SJSA1 (cell line): ENCODE results near the gene SPAST. TPM values are rescaled to one million over a fixed set of nuclear protein-coding genes. Genes with fewer than 3 reads are reported as not detected.
"Not testable (repeated sequence)": the region's sequence is repeated elsewhere in the genome, so short reads cannot be mapped to it uniquely, and the experiment has no call there.

Experiments used
- DNase-seq, 2 experiments: peaks; one replicate each; pipeline ENCODE4 v3.0.0-alpha.2; 2015 to 2020; ENCODE audit warnings: low spot score in 2 of 2, low read depth in 1 of 2
- H3K27ac ChIP-seq: fragments of 250-450 bp; sonication (Bioruptor Pico); 2 replicates; pipeline ENCODE4 v1.5.1; 2020; ENCODE audit warnings: mild to moderate bottlenecking, moderate library complexity
- H3K27me3 ChIP-seq: fragments of 250-450 bp; sonication (Bioruptor Pico); replicated peaks from 2 replicates; pipeline ENCODE4 v1.5.1; 2020; ENCODE audit warnings: mild to moderate bottlenecking, moderate library complexity
- H3K36me3 ChIP-seq: fragments of 250-450 bp; sonication (Bioruptor Pico); 2 replicates; pipeline ENCODE4 v1.5.1; 2020; ENCODE audit warnings: mild to moderate bottlenecking
- H3K4me1 ChIP-seq: fragments of 250-450 bp; sonication (Bioruptor Pico); replicated peaks from 2 replicates; pipeline ENCODE4 v1.6.1; 2021; ENCODE audit warnings: mild to moderate bottlenecking
- H3K4me3 ChIP-seq: fragments of 250-450 bp; sonication (Bioruptor Pico); 2 replicates; pipeline ENCODE4 v1.5.1; 2020; ENCODE audit warnings: mild to moderate bottlenecking
- H3K9me3 ChIP-seq: fragments of 250-450 bp; sonication (Bioruptor Pico); replicated peaks from 2 replicates; pipeline ENCODE4 v1.5.1; 2020; ENCODE audit warnings: mild to moderate bottlenecking
- total RNA-seq: library from RNA; depleted of rRNA; stranded (reverse); fragments of >200 nt; shearing (Covaris generic); gene quantifications from 2 replicates; pipeline ENCODE4 v1.2.3, GENCODE V29; 2014; rRNA removed

The SPAST gene
- total RNA-seq, 1 experiment from 2014 or later, result 16.7 TPM

DNA sequence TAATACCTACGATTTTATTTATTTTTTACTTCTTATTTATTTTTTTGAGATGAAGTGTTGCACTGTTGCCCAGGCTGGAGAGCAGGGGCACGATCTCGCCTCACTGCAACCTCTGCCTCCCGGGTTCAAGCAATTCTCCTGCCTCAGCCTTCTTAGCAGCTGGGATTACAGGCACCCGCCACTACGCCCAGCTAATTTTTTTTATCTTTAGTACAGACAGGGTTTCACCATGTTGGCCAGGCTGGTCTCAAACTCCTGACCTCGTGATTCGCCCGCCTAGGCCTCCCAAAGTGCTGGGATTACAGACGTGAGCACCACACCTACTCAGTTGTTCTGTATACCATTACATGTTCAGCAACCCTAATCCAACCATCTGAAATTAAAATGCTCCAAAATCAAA lies 100.9 kb downstream of the SPAST start:
- not testable (repeated sequence) for H3K4me3 ChIP-seq, H3K9me3 ChIP-seq, H3K36me3 ChIP-seq, H3K27me3 ChIP-seq, H3K4me1 ChIP-seq, H3K27ac ChIP-seq, DNase-seq

DNA sequence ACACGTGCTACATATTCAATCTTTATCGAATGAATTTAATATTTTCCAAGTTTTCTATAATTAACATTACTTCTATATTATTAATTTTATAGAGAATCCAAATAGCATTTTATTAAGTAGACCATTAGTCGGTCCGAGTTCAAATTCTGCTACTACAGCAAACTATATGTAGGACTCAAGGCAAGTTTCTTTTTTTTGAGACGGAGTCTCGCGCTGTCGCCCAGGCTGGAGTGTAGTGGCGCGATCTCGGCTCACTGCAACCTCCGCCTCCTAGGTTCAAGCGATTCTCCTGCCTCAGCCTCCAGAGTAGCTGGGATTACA lies 101.6 kb downstream of the SPAST start:
- Histone ChIP-seq H3K27ac (peak overlapping the region; percentile 54), H3K4me3 (peak overlapping the region; percentile 63)
- H3K4me1 ChIP-seq, H3K27me3 ChIP-seq, H3K9me3 ChIP-seq, DNase-seq, H3K36me3 ChIP-seq: not testable (repeated sequence)

DNA sequence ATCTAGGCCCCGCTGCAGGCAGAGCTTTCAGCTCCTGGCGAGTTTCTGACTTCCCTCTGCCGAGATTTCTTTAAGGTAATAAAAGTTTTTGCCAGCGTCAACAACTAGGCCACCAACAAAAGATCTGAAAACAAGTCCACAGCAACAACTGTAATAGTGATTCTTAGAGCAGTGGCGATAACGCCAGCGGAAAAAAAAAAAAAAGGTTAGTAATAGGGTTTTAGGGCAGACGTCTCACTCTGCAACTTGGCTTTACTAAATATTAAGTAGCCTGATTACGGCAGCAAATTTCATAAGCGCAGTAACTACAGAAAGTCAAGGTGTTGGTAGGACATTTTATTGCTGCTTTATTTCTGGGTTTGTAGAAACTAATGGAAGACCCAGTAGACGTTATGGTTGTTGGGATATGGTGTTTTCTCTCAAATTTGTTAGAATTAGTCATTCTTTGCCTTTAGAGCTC lies 102.8 kb downstream of the SPAST start:
- Histone ChIP-seq H3K27me3 (no peaks in the 10 kb centered on the region), H3K36me3 (no peaks in the 10 kb centered on the region), H3K27ac (peak overlapping the region; percentile 54), H3K9me3 (no peaks in the 10 kb centered on the region), H3K4me3 (peak overlapping the region; percentile 63), H3K4me1 (peaks cover 4% of the 10 kb centered on the region; the same call in 1 of the 2 replicates)
- DNase-seq, result no peak

DNA sequence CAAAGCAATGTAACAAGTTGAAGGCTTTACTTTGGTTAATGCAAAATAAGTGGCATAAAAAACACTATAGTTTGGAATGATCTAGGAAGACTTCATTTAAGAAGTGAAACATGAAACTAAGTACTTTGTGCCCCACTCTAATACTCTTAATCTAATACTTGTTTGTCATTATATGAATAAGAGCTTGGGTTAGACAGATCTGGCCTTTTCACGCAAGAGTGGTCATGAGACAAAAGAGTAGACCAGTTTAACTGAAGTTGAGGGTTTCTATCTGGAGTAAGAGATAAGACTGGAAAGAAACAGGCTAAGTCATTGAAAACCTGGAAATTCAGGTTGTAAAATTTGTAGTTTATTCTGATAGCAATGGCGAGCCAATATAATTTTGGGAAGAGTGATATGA lies 105.2 kb downstream of the SPAST start:
- Histone ChIP-seq H3K4me1 (peaks cover 4% of the 10 kb centered on the region; the same call in 1 of the 2 replicates), H3K27ac (no peak overlapping the region), H3K27me3 (no peaks in the 10 kb centered on the region), H3K36me3 (peaks cover 10% of the 10 kb centered on the region), H3K4me3 (no peak overlapping the region), H3K9me3 (no peaks in the 10 kb centered on the region)
- no peak for DNase-seq

DNA sequence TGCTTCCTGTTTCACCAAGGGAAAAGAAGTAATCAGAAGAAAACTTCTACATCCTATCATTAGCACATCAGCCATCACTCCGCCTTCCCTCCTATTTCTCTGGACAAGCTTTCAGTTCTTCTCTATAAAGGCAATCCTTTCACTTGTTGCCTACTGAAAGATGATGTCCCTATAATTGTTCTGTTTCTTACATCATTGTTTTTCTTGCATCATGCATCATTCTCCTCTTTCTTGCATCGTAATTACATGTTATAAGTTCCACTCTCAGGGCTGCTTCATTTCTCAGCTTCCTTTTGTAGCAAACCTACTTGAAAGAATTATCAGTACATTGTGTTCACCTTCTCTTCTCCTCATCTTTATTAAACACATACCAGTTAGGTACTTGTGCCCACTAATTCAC lies 109.5 kb downstream of the SPAST start:
- Histone ChIP-seq H3K4me3 (no peak overlapping the region), H3K36me3 (peaks cover 32% of the 10 kb centered on the region), H3K9me3 (no peaks in the 10 kb centered on the region), H3K4me1 (no peaks in the 10 kb centered on the region), H3K27me3 (no peaks in the 10 kb centered on the region), H3K27ac (no peak overlapping the region)
- no peak for DNase-seq

DNA sequence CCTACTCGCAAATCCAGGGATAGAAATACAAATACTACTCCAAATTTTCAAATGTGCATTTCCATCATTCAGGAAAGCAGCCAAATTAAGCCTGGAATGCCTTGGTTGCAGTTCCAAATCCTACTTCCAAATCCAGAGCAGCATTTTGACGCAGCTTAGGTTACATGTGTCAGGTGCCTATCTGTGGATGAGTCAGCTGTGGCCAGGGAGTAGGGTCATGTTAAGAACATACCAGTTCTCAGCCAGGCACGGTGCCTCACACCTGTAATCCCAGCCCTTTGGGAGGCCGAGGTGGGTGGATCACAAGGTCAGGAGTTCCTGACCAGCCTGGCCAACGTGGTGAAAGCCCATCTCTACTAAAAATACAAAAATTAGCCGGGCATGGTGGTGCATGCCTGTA lies 119.3 kb downstream of the SPAST start:
- no peaks in the 10 kb centered on the region for H3K27me3 ChIP-seq
- no peak for DNase-seq
- H3K4me1 ChIP-seq, result no peaks in the 10 kb centered on the region
- H3K4me3 ChIP-seq, result no peak overlapping the region
- H3K9me3 ChIP-seq, result no peaks in the 10 kb centered on the region
- peaks cover 42% of the 10 kb centered on the region for H3K36me3 ChIP-seq
- H3K27ac ChIP-seq, result no peak overlapping the region

DNA sequence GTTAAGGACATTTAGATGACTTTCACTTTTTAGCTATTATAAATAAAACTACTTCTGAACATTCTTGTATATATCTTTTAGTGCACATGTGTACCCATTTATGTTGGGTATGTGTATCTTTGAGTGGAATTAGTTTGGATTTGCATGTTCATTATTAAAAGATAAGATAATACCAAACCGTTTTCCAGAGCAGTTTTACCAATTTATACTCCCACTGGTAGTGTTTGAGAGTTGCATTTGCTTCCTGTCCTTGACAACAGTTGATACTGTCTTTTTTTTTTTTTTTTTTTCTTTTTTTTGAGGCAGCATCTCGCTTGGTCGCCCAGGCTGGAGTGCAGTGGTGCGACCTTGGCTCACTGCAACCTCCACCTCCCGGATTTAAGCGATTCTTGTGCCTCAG lies 125.7 kb downstream of the SPAST start:
- Histone ChIP-seq H3K27ac (no peak overlapping the region), H3K36me3 (peaks cover 31% of the 10 kb centered on the region), H3K4me1 (no peaks in the 10 kb centered on the region), H3K27me3 (no peaks in the 10 kb centered on the region), H3K9me3 (no peaks in the 10 kb centered on the region), H3K4me3 (no peak overlapping the region)
- DNase-seq, result no peak

DNA sequence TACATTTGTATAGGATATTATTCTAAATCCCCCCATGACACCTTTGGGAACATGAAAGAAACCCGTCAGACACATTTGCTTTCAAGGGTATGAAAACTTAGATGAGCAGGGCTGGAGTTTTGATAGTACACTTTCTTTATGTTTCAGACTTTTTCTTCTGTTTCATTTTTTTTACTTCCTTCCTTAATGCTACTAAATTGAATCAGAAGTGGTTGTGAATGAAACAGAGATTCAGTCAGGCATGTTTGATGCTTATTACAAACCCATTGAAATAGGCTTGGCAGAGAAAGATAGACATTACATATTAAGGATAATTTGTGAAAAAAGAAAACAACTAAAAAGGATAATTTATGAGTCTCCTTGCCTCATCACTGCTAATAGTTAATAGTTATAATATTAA lies 129.1 kb downstream of the SPAST start:
- Histone ChIP-seq H3K27me3 (no peaks in the 10 kb centered on the region), H3K4me3 (no peak overlapping the region), H3K4me1 (no peaks in the 10 kb centered on the region), H3K9me3 (no peaks in the 10 kb centered on the region), H3K36me3 (peaks cover 16% of the 10 kb centered on the region), H3K27ac (no peak overlapping the region)
- DNase-seq, result no peak

DNA sequence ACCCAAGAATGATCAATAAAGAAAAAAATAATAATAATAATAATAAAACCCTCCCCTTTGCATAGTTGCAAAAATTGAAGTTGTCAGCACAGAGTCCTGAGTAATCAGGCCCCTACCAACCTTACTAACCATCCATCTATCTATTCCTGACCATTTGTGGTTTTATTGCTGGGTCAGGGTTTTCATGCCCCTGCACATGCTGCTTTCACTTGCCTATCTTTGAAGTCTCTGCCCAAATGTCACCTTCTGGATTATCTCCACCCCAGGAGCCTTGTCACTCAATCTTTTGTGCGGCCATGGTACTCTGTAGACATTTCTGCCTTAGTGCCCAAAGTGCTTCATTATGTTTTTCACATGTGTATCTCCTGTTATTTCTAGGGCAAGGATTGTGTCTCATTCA lies 137.5 kb downstream of the SPAST start:
- no peak for DNase-seq
- no peaks in the 10 kb centered on the region for H3K9me3 ChIP-seq

DNA sequence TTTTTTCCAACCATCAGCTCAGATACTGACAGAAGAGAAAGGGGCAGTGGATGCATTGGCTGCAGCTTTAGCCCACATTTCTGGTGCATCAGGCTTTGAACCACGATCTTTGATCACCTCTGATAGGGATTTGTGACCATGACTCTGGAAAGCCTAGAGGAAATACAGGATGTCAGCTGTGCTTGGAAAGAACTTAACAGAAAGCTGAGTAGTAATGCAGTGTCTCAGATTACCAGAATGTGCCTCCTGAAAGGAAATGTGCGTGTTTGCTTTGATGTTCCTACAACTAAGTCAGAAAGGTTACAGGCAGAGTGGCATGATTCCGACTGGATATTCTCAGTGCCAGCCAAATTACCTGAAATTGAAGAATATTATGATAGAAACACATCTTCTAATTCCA lies 140.1 kb downstream of the SPAST start:
- not testable (repeated sequence) for H3K9me3 ChIP-seq

More for the DNA sequence above, 137.5 kb downstream of the SPAST start:
- Histone ChIP-seq H3K27me3 (no peaks in the 10 kb centered on the region), H3K4me3 (no peak overlapping the region), H3K4me1 (no peaks in the 10 kb centered on the region), H3K27ac (no peak overlapping the region), H3K36me3 (peaks cover 27% of the 10 kb centered on the region)

More for the DNA sequence above, 140.1 kb downstream of the SPAST start:
- not testable (repeated sequence) for H3K27ac ChIP-seq, H3K27me3 ChIP-seq, H3K4me3 ChIP-seq, DNase-seq, H3K4me1 ChIP-seq
- peaks cover 19% of the 10 kb centered on the region for H3K36me3 ChIP-seq

Other genes starting within 250 kb of the SPAST start
- gene MEMO1, start 52.5 kb upstream of the SPAST start, total RNA-seq, result 50.2 and 54.6 TPM in 2 replicates
- 99.9 and 116 TPM in 2 replicates for gene DPY30, start 23.8 kb upstream of the SPAST start, total RNA-seq
- gene SLC30A6, start 102.3 kb downstream of the SPAST start, total RNA-seq, result 33.3 and 45.7 TPM in 2 replicates
- gene NLRC4, start 201.3 kb downstream of the SPAST start, total RNA-seq, result not detected in 2 replicates
- gene YIPF4, start 214.3 kb downstream of the SPAST start, total RNA-seq, result 38.2 and 54.6 TPM in 2 replicates